ENCODE results near the gene C6orf15. TPM values are rescaled to one million over a fixed set of nuclear protein-coding genes. Genes with fewer than 3 reads are reported as not detected.

Gene C6orf15
- total RNA-seq, 1 donor from 2014 or later: 4.7 TPM

DNA sequence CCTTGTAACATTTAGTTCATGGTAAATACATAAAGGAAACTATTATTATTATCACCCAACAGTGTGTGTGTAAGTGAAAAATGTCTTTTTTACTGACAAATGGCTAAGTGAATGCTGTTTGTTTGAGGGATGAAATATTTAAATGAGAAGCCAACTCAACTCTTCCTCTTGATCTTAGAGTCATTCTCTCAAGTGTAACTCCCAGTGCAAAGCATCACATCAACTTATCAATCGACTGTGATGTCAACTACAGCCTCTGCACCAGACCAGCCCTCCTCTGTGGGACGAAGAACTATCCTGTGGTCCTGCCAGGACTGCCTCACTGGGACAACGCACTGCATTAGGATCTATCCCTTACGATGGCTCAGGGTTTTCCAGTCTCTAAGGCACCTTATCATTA, 5.3 kb downstream of the C6orf15 start:
- no peak for DNase-seq

DNA sequence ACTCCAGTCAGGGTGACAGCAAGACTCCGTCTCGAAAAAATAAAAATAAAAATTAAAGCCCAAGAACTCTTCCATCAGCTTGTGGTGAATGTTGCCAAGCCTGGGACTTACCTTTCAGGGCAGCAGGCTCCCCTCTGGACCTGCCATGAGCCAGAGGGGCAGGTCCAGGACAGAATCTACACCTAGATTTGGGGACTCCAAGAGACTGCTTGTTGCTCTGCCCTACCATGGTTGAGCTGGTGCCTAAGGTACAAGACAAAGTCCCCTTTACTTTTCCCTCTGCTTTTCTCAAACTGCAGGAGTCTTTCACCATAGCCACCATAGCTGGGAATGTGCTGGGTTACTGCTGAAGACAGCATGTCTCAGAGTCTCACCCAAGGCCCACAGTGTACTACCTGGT, 9.2 kb downstream of the C6orf15 start:
- no peak for DNase-seq

DNA sequence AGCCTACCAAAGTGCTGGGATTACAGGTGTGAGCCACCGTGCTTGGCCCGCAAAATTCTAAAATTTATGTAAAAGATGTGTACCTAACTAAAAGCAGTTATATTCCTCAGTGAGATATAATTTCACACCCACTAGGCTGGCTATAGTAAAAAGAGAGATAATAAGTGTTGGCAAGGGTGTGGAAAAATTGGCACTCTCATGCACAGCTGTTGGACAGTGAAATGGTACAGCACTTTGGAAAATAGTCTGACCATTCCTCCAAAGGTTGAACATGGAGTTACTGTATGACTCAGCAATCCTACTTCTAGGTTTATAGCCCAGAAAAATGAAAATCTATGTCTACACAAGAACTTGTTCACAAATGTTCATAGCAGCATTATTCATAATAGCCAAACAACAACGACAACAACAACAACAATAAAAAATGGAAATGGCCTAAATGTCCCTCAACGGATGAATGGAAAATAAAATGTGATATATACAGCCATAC, 13.9 kb downstream of the C6orf15 start:
- no peak for DNase-seq

DNA sequence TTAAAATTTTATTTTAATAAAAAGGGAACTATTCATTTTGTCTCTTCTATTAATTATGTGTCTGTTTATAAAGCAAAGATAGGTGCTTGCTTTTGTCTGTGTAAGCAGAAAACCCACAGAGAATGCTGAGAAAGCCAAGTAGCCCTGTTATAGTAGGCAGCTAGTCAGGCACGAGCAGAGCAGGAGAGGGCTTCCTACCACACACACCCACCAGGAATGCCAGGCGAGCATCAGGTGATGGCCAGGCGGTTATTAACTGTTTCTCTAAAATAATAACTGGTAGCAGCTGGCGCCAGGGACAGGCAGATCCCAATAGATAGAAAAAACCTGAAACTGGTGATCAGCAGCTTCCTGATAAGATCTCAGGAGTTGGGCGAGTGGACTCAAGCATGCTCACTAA, 15.7 kb downstream of the C6orf15 start:
- no peak for DNase-seq

DNA sequence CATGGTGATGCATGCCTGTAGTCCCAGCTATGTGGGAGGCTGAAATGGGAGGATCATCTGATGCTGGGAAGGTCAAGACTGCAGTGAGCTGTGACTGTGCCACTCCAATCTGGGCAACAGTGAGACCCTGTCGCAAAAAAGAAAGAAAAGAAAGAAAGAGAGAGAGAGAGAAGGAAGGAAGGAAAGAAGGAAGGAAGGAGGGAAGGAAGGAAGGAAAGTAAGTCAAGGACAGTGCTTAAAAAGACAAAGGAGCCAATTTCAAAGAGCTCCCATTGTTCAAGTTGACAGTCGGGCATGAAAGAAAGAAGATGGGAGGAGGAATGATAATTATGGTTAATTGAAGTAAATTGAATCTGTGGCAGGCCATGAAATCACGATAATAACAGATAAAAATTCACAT, 16.2 kb downstream of the C6orf15 start:
- no peak for DNase-seq

DNA sequence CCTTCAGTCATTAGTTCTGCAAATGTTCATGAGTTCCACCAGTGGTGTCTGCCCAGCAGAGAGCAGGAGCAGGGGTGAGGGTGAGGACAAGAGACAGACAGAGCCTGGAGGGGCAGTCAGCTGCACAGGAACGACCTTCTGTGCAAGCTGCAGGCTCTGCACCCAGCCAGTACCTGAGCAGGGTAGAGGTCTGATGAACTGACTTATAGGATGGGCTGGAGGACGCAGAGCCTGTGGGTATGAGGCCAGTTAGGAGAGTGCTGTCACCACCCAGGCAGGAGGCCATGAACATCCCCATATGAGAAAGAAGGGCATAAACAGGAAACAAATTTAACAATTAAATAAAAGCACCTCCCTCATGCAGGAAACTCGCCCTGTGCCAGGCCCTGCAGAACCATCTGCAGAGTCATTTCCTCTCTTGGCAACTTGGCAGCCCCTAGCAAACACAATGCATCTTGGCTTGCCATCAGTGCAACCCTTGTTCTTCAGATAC, 17.9 kb downstream of the C6orf15 start:
- no peak for DNase-seq

DNA sequence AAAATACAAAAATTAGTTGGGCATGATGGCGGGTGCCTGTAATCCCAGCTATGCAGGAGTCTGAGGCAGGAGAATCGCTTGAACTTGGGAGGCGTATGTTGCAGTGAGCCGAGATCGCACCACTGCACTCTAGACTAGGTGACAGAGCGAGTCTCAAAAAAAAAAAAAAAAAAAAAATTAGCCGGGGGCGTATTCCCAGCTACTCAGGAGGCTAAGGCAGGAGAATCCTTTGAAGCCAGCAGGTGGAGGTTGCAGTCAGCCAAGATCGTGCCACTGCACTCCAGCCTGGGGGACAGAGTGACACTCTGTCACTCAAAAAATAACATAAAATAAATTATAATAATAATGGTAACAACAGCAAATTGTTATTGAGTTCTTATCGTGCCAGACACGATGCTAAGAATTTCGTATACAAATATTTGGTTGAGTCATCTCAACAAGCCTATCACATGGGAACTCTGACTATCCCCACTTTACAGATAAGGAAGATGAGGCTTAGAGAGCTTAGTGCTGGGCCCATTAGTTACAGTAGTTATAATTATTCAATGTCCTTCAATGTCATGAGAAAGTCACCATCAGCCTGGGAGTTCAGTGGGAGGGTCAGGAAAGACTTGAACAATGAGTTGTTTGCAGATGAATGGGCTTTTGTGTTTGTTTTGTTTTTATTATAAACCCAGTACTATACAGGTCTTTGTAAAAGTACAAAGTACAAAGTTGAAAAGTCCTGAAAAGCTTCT, 19.4 kb downstream of the C6orf15 start:
- DNase-seq: no peak

DNA sequence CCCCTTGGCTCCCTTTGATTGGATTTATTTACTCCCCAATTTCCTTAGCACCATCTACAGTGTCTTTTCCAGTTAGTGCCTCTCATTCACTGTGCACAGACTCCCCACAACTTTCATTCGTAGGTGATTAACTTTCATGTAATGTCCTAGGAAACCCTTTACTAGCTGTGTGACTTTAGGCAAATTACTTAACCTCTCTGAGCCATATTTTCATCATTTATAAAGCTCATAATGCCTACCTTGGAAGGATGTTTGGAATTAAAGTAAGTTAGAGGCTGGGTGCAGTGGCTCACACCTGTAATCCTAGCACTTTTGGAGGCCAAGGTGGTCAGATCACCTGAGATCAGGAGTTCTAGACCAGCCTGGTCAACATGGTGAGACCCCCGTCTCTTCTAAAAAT, 20.1 kb downstream of the C6orf15 start:
- no peak for DNase-seq

DNA sequence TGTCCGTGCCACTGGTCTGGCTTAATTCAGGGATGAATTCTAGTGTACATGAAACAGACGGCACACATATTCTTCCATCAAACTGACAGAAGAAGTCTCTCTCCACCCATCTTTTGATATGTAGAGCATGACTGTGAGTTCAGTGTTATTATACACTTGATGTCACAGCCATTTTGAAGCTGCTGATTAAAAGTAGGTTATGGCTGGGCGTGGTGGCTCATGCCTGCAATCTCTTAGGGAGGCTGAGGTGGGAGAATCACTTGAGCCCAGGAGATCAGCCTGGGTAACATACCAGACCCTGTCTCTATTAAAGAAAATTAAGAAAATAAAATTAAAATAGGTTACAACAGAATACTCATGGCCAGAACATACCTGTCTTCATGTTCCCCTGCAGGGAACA, 20.7 kb downstream of the C6orf15 start:
- DNase-seq: no peak

DNA sequence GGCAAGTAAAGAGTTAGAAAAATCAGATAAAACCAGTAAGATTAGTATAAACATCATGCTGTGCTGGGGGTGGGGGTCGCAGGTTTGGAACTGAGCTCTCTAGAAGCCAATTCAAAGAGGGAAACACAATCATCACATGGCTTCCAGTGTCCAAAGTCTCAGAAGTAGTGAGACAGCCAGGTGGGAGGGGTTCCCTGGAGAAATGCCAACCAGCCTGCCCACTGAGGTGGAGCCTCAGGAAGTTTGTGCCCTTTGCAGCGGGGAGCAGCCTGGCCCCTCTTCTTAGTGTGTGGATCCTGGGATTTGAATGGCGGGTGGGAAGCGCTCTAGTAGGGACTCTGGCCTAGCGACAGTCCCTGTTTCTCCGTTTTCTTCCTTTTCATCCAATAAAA, 21.4 kb downstream of the C6orf15 start:
- no peak for DNase-seq

DNA sequence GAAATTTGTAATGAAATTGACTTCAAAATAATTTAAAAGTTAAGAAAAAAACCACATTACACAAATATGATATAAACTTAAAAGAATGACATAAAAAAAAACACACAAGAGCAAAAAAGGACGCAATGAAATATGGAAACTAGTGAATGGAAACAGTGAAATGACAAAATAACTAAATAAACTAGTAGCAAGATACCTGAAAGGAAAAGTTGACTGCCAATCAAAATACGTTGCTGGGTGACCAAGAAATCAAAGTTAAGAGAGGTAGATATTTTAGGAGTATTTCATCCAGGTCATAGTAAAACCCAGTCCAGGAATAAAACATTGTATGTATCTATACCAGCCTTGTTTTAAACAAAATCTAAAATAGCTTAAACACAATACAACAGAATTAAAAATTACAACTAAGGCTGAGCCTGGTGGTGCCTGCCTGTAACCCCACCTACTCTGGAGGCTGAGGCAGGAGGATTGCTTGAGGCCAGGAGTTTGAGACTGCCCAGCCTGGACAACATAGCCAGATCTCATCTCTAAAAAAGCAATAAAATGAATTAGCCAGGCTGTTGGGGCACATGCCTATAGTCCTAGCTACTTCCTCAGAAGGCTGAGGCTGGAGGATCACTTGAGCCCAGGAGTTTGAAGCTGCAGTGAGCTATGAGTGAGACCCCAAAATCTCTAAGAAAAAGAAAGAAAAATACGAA, 22.0 kb downstream of the C6orf15 start:
- DNase-seq: no peak

DNA sequence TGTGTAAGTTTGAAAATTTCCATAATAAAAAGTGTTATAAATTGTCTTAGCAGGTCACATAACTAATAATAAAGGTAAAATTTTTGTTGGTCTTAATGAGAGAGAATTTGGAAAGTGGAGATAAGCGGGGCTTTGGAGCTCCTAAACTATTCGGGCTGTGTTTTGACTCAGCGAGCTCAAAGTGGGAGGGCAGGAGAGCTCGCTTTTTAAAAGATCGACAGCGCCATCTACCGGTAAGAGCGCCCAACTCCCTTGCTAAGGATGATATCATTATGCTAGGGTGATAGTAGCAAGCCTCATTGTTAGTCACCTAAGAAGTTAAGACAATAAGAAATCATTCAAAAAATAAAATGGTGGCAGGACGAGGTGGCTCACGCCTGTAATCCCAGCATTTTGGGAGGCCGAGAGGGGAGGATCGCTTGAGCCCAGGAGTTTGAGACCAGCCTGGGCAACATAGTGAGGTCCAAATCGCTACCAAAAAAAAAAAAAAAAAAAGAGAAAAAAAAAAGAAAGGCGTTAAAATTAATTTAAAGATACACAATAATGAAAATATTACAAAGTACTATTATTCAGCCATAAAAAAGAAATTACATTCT, 24.8 kb downstream of the C6orf15 start:
- DNase-seq: peak; percentile 69

DNA sequence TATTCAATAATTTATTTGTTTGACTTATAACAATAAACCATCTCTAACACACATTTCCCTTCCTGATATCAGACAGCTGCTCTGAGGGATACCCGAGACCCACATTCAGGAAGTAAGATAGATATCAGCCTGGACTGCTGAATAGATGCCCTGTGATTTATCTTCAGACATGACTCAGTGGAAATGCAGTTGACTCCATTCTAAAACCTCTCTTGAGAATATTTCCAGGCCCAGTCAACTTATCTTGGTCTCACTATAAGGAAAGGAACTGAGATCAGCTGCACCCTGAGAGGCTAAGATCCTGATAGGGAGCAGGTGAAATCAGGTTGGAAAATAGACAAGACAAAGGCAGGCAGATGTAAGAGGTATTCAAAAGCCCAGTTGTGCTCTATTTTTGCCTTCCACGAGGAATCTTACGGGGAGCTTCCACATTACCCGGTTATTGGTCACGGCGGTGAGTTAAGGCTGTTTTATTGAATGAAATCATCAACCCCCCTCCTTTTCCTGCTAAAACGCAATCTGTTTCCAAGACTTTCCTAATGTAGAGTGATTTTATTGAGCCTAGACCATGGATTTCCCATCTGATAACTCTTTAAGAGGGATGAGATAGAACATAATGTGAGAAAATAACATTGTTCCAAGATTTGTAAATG, 25.5 kb downstream of the C6orf15 start:
- no peak for DNase-seq

DNA sequence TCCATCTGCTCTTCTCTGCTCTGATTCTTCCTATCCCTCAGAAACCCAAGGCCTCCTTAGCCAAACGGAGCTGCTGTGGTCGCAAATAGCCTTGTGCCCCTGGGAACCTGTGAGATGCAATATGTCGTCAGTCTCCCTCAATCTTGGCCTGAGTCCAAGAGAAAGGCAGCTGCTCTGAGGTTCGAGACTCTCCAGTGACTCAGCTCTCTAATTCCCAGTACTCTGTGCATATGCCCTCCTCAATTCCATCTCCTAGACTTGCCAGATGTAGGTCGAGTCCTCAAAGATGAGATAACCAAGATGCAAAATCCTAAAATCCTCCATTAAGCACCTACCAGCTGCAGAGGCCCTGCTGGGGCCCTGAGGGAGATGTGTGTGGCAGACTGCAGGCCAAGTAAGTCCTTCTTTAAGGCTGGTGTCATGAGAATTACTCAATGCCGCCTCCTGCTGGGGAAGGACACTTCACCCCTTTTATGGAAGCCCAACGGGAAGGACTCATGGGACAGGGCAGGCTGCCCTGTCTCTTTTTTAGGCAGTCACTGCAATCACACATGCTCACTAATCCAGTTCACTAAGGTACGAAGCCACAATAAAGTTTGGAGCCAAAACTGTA, 28.5 kb downstream of the C6orf15 start:
- no peak for DNase-seq

DNA sequence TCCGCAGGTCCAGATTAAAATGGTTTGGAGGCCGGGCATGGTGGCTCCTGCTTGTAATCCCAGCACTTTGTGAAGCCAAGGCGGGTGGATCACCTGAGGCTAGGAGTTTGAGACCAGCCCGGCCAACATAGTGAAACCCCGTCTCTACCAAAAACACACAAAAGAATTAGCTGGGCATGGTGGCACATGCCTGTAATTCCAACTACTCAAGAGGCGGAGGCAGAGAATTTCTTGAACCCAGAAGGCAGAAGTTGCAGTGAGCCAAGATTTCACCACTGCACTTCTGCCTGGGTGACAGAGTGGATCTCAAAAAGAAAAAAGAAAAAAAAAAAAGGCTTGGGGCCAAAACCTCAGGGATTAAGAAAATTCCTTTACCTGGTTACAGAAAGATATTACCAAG, 30.5 kb downstream of the C6orf15 start:
- no peak for DNase-seq

DNA sequence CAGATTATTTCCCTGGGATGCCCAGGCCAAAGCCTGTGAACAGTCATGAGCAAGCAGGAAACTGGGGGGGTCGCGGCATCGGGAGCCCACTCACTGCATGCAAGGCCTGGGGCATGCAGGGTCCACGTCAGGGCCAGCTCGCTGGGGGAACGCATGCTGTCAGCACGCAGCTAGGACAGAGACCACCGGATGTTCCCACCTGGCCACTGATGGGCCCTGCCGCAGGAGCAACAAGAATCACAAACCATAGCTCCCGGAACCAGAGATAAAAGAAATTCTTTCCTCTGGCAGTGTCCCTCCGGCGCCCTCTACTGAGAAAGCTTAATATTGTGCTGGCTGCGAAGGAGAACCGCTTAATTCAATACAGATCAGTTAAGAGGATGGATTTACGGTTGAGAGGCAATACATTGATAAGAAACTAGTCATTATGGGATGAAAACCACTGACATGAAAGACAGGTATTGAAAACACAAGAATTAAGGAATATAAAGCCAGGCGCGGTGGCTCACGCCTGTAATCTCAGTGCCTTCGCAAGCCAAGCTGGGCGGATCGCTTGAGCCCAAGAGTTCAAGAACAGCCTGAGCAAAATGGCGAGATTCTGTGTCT, 32.6 kb downstream of the C6orf15 start:
- DNase-seq: peak; percentile 56

DNA sequence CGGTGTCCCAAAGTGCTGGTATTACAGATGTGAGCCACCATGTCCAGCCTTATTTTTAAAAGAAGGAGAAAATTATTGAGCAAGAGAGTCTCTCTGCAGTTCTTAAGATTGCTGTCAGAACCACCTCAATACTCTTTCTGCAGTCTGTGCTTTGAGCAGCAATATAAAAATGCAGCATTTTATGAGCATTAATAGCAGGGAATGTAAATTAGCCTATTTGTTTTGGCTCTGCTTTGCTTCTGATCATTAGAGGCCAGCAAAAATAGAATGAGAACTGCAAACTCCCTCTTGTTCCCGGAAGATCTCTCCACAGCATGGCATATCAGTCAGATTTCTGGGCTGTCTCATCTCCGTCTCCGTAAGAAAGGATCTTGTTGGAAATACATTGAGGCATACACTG, 35.8 kb downstream of the C6orf15 start:
- DNase-seq: no peak

DNA sequence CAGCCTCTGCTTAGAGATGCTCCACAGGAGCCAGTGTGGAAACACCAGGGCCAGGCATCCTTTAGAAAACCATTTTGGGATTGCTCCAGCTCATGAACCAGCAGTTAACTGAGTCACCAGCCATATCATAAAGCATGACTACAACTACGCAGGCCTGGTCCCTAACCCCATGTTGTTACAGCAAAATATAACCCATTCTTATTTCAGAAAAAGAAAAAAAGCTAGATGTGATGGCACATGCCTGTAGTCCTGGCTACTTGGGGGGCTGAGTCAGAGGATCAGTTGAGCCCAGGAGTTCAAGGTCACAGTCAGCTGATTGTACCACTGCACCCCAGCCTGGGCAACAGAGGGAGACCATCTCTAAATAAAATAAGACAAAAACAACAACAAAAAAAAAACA, 36.8 kb downstream of the C6orf15 start:
- DNase-seq: no peak

DNA sequence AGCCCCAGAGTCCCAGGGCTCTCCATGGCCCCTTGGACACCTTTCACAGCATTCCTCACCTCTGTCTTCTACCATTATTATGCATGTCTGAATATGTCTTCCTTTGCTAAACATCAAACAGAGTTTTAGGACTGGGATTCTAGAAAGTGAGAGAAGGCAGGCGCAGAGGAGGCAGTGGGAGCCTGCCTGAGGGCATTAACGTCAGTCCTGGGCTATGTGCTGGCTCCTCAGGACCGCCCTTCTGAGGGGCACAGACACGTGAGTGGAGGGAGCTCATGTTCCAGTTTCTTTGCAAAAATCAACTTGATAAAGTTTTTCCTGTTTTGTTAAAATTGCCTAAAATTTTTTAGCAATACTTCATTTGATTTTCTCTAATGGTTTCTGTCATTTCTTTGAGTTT, 38.0 kb downstream of the C6orf15 start:
- DNase-seq: no peak

DNA sequence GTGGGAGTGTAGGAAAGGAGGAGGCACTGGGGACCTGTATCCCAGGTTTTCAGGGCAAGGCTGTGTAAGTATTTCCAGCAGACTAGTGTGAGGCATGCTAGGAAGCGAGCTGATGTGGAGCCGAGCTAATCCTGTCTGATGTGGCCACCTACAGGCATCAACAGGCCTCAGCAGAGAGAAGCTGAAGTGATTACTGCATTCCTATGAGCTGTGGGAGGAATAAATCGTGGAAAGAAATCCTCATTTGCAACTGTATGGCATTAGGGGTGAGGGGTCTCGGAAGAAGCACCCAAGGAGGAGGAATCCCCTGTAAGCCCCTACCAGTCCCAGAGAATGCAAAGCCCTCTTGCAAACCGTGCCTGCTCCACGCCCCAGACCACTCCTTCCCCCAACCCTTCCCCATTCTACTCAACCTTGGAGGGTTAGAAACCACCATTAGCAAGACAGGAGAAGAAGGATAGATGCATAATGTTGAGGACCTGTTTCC, 41.6 kb downstream of the C6orf15 start:
- peak; percentile 35 for DNase-seq

DNA sequence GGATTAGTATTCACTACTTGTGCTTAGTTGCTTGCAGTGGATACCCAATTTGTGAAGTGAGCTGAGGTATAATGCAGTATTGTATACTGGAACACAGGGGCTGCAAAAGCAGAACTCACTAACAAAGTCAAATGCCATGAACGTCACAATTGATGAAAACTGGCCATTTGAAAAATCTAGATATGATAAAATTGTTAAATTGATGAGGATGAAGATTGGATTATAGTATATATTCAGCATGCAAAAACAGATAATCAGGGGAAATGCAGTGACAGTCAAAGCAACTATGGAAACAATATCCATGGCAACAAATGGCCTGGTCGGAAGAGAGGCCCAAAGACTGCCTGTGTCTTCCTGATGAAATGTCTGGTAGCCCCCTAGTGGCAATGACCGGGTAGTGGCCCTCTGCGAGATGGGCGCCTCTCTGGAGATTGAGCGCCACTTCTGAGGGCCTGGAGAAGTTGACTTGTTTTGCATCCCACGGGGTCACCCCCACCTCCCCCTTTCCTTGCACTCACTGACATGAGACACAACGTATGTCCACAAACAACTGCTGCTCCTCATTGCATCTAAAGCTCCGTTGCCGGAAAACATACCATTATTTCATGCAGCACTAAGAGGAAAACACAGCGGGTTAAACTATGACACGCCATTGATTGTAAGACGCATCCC, 43.6 kb downstream of the C6orf15 start:
- peak; percentile 45 for DNase-seq

Data from skin of body (tissue), 2 donors.